ENCODE measurements around the gene KCNN1.

The KCNN1 gene

GRCh38 chr19:17947815-17948513 lies 18.9 kb upstream of the KCNN1 start:
- DNase-seq: peak; percentile 99

GRCh38 chr19:17948514-17948900 lies 18.4 kb upstream of the KCNN1 start:
- DNase-seq: peak; percentile 85

DNA sequence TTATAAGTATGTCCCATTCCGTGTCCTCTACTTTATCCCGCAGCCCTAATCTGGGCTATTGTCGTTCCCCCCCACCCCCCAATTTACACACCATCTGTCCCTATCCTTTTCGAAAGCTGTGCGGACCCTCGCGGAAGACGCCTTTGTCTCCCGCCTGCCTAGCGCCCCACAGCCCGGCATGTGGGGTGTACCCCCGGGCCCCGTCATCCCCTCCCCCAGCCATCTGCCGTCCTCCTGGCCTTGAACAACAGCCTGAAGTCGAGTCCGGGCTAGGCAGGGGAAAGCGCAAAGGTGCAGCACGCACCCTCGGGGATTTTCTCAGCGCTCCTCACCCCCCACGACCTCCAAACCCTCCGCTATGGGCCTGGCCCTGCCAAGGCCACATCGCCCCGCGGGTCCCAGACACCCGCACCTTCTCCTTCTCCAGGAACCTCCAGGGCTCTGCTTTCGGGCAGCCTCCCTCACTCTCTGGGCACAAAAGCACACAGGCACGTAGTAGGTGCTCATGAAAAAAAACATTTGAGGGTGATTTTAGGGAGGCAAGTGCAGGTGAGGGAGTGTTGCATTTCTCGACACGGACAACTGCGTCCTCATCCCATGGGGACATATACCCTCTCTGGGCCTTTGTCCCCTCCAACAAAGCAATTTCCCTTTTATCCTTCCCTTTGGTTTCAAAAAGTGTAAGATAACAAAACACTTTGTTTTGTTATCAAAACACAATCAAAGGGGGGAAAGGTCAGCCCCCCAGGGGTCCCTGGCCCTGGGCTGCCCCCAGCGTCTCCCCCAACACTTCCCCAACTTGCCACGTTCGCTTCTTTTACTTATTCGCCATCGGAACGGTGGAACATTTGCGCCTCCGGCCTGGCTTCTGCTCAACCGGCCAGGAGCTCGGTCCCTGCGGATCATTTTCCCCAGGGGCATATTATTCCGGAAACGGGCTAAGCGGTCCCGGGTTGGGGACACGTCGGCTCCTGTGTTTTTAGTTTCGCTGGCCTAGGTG lies 17.7 kb upstream of the KCNN1 start:
- DNase-seq: no peak

DNA sequence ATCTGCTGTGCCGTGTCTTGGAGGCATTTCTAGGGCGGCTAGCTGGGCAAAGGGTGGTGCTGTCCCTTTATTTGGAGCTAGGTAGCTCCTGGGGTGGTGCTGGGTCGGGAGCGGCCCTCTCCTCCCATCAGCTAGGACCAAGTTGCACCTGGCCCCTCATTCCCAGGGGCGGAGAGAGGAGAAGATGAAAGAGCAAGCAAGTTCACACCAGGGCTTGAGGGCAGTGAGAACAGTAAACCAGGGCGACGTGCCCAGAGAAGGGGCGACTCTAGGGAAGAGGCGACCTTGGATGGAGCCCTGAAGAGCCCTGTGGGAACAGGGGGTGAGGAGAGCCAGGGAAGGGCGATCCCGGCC lies 17.0 kb upstream of the KCNN1 start:
- no peak for DNase-seq

- DNase-seq: peak; percentile 69
Measured at GRCh38 chr19:17950310-17951156, 16.4 kb upstream of the KCNN1 start.

DNA sequence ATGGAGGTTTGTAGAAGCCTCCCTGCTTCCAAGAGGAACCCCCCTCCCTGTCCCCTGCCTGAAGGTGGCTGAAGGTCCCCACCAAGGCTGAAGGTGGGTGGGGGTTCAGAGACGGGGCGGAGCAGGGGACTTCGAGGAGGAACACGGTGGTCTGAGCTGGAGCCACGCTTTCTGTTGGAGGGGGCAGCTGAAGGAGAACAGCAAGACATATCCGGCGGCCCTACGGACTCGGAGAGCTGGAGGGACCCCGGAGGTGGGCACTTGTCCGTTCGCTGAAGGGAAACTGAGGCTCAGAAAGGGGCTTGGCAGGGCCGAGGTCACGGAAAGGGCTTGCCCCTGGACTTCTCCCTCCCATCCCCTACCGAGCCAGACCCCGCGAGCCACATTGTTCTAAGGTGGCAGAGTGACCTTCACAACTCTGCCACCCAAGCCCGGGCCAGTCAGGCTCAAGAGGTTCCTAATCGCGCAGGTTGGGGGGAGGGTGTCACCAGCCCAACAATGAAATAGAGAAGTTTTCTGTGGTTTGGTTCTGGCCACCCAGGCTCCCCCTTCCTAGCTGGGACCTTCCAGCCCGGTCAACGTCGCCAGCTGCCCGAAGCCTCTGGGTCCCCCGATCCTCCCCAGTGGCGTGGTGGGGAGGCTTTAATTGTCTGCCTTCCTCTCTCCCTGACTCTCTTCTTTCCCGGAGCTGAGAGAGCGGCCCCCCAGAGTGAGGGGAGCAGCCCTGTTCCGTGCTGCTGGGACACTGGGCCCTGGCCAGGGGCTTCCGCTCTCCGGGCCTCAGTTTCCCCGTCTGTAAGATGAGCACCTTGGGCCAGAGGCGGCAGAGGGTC lies 15.5 kb upstream of the KCNN1 start:
- no peak for DNase-seq

GRCh38 chr19:17951990-17952976 lies 14.6 kb upstream of the KCNN1 start:
- DNase-seq: peak; percentile 13

- DNase-seq: no peak
Measured at GRCh38 chr19:17953316-17953801, 13.5 kb upstream of the KCNN1 start.

- no peak for DNase-seq
Measured at GRCh38 chr19:17953869-17954268, 13.0 kb upstream of the KCNN1 start.

- no peak for DNase-seq
Measured at GRCh38 chr19:17954401-17954800, 12.5 kb upstream of the KCNN1 start.

DNA sequence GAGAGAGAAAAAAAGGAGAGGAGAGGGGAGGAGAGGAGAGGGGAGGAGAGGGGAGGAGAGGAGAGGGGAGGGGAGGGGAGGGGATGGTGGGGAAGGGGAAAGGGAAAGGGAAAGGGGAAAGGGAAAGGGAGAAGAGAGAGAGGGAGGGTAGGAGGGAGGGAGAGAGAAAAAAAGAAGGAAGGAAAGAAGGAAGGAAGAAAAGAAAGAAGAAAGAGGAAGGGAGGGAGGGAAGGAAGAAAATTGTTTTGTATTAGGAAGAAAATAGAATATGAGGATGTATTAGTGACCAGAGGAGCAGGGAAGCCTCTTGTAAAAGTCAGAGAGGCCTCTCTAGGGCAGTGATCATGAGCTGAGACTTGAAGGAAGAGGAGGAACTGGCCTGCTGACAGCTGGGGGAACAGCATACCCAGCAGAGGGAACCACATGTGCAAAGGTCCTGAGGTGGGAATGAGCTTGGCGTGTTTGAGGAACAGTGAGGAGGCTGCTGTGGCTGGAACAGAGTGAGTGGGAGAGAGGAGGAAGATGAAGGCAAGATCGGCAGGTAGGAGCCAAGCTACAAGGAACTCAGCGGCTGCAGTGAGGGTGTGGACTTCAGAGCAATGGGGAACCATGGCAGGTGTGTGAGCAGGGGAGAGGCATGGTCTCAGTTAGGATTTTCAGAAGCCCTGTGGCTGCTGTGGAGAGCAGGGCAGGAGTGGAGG lies 9.6 kb upstream of the KCNN1 start:
- DNase-seq: no peak

GRCh38 chr19:17957885-17958284 lies 9.0 kb upstream of the KCNN1 start:
- DNase-seq: no peak

DNA sequence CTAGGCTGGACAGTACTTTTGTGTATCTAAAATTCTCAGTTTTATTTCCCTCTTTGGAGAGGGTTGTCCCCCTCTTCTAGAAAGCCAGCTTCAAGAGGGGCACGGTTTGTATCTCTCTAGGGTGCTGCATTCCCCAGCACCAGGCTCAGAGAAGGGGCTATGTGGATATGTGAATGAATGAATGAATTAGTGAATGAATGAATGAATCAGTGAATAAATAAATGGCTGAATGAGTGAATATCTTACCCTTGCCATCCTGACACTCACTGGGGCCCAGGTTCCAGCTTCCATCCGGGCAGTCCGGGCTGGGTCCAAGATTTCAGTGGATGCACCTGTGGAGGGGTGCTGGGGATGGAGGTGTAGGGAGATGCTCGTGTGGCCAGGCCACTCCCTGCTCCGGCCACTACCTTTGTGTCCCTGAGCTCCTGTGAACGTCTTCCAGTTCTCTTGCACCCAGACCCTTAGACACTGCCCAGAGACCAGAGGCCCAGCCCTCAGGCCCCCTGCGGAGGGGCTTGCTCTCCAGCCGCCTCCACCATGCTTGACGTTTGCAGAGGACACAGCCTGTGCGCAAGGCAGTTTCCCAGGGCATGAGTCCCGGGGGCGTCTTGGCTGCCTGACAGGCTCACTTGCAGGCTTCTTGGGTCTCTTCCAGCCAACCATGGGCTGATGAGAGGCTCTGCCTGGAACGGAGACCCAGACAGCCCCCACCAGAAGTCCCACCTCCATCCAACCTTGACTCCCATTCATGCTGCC lies 2.8 kb upstream of the KCNN1 start:
- no peak for DNase-seq

DNA sequence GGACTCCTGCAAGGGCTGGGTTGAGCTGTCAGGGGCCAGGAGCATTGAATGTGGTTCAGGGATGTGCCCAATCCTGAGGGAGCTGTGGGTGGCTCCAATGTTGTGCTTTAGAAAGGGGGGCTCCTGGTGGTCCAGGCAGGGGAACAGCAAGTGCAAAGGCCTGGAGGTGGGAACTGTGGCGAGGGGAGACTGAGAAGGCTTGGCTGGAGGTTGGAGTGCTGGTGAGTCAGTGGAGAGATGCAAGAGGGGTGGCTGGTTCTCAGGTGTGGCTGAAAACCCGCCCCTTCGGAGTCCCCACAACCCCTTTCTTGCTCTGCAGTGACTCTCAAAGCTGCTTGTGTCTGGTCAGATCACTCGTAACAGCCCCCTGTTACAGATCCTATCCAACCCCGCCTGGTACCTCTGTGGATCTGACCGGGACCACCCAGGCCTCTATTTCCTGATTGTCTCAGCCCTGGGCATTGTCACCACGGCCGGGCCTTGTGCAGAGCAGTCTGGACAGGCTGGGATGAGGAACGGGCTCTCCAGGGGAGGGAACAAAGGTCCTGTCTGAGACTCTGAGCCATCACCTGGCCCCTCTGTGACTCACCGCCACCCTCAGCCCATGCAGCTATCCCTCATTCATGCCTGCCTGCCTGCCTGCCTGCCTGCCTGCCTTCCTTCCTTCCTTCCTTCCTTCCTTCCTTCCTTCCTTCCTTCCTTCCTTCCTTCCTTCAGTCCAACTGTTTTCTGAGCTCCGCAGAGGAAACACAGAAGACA lies 1.4 kb upstream of the KCNN1 start:
- no peak for DNase-seq

DNA sequence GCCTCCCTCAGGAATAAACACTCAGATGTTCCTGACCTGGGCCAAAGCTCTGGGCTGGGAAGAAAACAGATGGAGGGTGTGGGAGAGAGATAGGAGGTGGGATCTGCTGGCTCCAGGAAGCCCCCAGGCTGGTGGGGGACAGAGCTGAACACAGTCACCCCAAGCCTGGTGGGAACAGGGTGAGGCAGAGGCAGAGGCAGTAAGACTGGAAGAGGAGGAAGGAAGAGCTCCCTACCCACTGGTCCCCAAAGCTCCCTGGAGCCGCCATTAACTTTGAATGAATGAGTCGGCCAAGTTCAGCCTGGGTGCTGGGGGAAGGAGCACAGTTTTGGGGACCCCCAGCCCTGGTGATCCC lies 801 bp upstream of the KCNN1 start:
- DNase-seq: no peak

DNA sequence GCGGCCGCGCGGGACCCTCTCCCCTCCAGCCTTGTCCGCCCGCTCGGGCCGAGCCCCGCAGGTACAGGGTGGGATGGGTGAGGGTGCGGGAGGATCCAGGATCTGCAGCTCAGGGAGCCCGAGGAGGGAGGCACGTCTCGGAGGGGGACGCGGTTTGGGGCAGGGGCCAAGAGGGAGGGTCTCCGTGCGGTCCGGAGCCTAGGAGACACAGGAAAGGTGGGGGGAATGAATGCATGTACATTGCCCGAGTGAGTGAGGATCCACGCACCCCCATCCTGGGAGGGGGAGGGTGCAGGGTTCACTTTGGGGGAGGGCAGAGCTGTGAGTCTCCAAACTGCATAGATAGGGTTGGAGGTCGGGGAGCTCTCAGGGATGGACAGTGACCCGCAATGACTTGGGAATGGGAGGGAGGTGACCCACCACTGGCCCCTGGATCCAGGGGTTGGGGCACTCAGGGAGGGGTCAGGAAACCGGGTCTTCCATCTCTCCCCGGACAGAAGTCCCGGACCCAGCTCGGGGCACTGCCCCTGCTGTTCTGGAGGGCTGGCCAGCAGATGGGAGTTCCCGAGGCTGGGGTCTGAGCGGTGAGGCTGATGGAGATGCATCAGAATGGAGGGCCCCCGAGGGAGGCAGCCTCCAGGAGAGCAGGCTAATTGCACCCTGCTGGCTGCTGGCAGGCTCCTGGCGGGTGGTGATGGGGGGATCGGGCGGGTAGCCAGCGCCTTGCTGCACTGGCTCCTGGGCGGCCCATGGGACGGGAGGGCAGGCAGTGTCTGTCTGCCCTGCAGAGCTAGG lies 547 bp downstream of the KCNN1 start:
- DNase-seq: peak; percentile 16

GRCh38 chr19:17968362-17968761 lies 1.5 kb downstream of the KCNN1 start:
- no peak for DNase-seq

Data from COR-L47 (cell line).